Stimulated activated CD4-positive, alpha-beta T cell treated with anti-CD3 and anti-CD28 coated beads, Interleukin-1b, Interleukin-23, amount 100 ng/mL, for 24 hours (primary cell): ENCODE data around the gene KCNJ16.
"Not testable (repeated sequence)": the region's sequence is repeated elsewhere in the genome, so short reads cannot be mapped to it uniquely, and the experiment has no call there.

Experiments
- DNase-seq, 4 experiments: peaks; one replicate each; pipeline ENCODE4 v3.0.0-alpha.2; 2020; ENCODE audit warnings: low read depth in 4 of 4, low spot score in 1 of 4

Gene KCNJ16

DNA sequence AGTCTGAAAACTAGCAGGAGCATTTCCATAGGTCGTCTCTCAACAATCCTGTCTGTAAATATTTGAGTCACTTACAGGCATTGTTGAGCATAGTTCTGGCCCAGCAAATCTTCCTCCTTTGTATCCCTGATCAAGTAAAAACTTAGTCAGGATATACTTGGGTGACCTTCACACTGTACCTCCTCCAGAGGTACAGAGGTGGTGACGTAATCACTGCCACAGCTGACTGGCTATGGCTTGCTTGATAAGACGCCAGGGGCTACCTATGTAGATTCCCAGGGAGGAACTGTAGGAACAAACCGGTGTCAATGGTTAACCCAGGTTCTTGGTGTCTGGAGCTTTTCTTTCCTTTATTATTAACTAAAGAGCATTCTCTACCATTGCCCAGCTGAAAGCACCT lies at the start of gene KCNJ16:
Gene KCNJ16 (plus strand): TSS at position 270 of the 400 bp plus-strand sequence. CDS start 56,863 bp downstream, outside the sequence.
- no peak for DNase-seq

DNA sequence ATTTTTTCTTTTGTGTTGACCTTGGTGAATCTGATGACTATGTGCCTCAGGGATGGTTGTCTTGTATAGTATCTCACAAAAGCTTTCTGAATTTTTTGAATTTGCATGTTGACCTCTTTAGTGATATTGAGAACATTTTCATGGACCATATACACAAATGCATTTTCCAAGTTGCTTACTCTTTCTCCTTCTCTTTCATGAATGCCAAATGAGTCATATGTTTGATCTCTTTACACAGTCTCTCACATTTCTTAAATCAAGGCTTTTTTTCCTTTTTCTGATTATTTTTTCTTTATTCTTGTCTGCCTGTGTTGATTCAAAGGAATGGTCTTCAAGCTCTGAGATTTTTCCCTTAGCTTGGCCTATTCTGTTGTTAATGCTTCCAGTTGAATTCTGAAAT lies 46.6 kb upstream of the KCNJ16 start:
- no peak for DNase-seq

DNA sequence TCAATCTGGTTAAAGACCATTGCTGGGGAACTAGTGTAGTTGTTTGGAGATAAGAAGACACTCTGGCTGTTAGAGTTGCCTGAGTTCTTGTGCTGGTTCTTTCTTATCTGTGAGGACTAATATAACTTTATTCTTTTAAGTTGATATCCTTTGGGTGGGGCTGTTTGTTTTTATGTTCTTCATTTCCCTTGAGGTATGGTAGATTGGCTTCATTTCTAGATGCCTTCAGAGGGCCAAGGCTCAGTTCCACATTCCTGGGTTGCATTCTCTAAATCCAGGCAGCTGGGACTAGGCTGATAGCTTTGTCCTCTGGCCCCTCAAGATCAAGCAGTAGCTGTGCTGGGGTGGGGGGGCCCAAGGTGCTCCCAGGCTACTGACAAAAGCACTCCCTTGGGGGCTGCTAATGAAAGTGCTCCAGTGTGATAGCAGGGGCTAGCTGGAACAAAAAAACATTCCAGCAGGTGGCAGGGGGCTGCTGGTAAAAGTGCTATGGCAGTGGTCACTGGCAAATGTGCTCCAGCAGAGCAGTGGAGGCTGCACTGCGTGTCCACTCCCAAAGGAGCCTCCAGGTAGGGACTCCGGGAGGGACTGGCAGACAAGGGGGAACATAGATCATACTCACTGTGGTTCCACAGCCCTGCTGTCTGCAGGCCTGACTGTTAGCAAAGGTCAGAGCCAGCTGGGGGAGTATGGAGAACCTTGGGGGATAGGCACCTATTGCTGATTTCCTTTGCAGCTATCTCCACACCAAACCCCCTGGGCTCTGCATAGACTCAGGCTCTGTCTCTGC lies 45.9 kb upstream of the KCNJ16 start:
- no peak for DNase-seq

DNA sequence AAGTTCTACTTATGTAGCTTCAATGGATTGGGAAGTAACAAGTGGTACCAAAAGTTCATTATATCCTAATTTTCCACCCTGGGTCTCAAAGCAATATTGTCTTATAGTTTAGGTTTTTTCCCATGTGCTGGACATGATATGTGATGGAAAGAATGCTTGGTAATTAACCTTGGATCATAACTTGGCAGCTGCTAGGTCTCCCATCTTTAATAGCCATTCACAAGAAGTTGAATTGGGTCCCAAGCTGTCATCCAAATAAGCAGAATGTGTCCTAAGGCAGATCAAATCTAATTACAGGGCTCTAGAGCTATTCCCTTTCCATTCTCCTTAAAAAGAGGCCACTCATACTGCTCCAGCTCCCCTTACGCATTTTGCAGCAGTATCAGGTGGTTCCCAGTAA lies 44.7 kb upstream of the KCNJ16 start:
- no peak for DNase-seq

DNA sequence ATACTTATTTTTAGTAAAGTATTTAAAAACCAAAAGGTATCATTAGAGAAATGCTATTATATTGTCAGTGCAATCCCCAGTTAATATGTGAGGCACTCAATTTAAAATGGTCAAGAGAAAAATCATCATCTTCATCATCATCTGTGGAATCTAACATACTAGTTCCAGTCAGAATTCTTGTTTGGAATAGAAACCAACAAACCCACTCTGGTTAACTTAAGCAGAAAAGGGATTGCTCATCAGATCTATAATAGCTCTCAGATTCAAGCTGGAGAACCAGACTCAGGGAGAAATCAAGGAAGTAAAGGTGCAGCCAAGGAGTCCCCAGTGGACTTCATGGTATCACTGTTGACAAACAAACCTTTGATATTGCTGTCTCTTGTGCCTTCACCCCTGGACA lies 43.7 kb upstream of the KCNJ16 start:
- DNase-seq = no peak

DNA sequence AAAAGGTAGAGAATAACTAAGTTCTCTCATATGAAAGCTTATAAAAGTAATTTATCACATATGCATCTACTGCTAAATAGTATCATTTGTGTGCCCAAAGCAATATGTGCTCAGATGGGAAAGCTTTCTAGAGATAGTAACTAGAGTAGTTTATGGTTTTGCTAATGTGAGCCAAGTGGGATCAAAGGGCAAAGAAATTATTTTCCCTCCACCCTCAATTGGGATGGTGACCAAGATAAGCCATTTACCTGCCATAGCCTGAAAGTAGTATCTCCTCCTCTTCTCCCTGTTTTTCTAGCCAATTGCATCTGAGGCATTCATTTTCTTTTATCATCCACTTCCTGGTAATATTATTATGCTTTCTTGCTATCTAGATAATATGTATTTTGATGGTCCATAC lies 41.9 kb upstream of the KCNJ16 start:
- no peak for DNase-seq

DNA sequence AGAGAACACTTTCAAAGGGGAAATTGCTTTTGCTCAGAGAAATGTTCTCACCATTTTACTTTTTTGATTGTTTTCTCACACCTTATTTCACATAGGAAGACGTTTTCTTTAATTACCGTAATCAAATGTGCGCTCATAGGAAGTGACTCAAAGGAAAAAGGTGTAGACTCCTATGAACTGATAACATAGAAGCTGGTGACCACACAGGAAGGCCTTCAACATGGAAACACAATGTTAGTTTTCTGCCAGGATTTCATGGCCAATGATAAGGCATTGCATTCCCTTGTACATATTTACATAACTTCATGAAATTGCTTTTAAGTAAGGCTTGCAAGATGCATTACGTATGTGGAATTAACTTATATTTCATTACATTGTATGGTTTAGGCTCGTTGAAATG lies 40.9 kb upstream of the KCNJ16 start:
- DNase-seq = no peak

DNA sequence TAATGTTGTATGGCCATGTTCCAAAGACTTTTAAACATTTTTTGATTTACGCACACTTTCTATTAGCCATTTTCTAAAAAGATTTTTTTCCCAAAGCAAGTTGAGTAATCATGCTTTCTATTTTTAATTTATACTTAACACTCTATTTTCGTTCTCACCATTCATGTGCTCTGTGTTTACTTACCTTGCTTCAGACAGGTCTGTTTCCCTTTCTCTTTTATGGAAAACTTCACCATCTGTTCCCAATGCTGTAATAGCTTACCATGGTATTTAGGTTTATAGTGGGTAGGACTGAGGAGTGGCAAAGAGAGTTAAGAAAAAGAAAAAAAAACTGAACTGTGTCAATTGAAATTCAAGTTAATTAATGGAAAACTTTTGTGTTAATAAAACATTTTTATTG lies 37.5 kb upstream of the KCNJ16 start:
- DNase-seq = no peak

DNA sequence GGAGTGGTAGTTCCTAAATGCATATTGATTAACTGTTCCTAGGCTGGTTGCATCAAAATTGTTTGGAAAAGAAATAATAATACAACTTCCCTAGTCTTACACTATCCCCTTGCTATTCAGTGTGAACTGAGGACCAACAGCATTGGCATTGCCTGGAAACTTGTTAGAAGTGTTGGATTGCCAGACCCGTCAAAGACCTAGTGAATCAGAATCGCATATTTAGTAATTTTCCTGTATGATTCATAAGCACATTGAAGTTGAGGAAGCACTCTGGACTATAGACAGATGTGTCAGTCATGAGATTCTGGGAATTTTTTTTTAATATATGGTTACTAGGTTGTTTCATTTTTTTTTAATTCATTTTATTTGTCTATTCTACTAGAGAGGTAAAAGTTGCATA lies 34.7 kb upstream of the KCNJ16 start:
- DNase-seq = no peak

DNA sequence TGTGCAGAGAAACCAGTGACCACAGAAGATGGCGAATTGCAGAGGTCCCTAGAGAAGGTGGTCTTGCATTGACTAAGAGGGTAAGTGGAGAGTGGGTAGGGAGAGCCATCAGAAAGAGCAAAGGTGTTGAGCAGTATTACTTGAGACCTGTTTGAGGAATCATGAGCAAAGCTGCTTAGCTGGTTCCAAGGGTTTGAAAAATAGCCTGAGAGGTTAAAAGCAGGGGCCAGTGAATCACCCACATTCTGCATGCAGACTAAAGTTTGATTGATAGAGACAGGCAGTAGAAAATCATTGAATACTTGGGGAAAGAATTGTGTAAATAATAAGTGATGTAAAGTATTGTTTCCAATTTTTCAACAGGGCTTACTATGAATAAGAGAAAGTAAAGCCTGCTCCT lies 34.0 kb upstream of the KCNJ16 start:
- DNase-seq = no peak

DNA sequence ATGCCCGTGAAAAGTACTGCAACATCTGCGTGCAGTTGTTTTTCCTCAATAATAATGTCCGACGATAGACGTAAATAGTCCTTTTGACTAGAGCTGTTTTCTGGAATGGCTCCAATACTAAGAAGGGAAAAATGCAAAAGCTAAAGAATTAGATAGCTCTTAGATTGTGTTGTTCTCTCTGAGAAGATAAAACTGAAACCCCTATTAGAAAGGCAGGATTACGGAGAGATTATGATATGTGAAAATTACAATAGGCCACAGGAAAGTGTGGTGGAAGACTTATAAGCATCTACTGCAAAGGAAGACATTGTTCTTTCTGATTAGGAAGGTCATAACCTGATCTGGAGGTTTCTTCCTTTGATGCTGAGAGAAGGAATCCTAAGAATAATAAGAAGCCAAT lies 33.5 kb upstream of the KCNJ16 start:
- no peak for DNase-seq

DNA sequence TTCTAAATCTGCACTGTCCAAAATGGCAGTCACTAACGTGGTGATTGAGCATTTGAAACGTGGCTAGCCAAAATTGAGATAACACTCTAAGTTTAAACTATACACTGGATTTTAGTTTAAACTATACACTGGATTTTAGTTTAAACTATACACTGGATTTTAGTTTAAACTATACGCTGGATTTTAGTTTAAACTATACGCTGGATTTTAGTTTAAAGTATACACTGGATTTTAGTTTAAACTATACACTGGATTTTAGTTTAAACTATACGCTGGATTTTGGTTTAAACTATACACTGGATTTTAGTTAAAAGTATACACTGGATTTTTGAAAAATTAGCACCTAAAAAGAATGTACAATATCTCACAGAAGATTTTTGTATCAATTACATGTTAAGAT lies 29.2 kb upstream of the KCNJ16 start:
- not testable (repeated sequence) for DNase-seq

DNA sequence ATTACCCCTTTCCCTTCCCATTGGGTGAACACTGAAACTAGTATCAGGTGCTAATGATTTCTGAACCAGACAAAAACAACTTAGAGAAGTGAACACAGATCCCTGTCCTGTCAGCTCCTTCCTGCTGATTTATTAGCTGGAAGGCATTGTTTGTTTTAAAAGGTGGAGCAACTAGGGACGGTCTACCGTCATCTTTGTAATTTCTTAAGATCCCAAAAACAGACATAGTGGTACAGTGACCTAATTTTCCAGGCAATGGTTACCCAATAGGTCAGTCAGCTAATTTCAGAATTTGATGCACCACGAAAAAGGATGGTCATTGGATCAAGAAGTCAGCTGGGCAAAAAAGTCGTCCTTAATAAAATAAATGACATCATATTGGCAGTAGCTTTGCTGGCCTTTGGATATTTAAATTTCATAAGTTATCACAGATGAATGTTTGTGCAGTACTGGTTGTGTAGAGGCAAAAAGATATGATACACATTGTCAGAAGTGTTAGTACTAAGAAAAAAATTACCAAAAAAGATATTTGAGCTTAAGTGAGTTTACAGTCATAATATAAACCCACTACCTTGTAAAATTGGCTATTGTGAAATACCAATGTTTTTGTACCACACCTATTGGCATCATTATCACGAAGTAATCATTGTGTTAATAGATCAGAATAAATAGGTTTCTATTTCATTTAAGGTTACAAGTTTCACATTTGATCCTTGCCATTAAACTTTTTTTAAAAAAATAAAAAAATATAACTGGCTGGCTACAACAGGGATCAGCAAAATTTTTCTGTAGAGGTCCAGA lies 27.2 kb upstream of the KCNJ16 start:
- no peak for DNase-seq

DNA sequence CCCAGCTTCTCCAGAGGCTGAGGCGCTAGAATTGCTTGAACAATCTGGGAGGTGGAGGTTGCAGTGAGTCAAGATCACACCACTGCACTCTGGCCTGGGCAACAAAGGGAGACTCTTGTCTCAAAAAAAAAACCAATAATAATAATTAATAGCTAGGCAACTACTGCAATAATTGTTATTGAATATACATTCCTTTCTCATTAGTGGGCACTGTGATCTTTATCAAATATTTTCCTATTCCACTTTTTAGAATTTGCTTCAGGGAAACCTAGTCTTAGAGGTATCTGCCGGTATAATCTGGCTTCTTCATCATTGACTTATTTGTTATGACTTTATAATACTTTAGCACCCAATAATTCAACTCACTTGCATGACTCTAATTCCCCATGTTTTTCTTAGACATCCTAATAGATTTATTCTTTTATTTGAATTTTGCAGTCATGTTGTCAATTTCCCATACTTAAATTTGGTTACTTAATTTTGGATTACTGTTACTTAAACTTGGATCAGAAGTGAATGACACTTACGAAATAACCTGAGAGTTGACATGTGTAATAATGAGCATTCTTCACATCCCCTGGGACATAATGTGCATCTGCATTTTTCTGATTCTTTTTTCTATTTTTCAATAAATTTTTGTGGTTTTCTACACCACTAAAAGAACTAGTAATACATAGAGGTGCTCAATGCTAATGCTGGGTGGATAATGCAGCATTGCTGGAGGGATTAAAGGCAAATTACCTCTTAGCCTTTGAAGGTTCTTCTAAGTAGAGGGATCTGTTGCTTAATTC lies 25.0 kb upstream of the KCNJ16 start:
- DNase-seq = no peak

DNA sequence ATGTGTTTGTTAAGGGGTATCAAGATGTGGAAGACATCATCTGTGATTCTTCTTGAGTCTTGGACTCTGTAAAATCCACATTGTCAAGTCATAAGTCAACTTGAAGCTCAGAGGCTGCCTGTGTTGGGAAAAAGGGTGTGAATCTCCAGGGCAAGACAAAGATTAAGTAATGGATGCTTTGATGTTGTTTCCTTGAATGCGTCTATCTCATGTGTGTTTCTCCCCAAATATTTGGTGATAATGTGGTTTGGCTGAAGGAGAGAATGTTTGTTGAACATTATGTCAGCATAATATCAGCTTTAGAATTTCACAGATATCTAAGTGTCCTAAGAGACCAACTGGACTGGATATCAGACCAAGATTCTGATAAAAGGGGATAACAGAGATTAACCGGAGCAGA lies 24.1 kb upstream of the KCNJ16 start:
- DNase-seq = no peak

DNA sequence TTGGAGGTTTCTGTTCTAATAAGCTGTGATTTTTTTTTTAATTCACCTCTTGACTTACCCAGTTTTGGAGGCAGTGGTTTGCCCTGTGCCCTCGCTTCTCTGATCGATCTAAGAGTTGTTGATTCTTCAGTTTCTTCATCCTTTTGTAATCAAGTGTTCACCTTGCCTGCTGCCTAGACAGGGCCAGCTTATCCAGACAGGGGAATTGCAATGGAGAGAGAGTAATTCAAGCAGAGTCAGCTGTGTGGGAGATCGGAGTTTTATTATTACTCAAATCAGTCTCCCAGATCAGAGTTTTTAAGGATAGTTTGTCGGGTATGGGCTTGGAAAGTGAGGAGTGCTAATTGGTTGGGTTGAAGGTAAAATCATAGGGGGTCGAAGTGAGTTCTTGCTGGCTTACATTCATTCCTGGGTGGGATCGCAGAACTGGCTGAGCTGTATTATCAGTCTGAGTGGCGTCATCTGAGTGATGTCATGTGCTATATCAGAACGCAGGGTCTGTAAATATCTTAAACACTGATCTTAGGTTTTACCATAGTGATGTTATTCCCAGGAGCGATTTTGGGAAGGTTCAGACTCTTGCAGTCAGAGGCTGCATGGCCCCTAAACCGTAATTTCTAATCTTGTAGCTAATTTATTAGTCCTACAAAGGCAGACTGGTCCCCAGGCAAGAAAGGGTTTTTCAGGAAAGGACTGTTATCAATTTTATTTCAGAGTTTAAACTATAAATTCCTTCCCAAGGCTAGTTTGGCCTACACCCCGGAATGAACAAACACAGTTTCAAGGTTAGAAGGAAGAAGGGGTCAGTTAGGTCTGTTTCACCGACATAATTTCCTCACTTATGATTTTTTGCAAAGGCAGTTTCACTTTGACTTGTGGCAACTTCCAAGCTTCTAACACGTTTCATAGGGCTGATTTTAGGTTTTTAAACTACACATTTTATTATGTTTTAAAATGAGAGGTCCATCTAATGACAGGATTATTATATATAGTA lies 21.5 kb upstream of the KCNJ16 start:
- no peak for DNase-seq

DNA sequence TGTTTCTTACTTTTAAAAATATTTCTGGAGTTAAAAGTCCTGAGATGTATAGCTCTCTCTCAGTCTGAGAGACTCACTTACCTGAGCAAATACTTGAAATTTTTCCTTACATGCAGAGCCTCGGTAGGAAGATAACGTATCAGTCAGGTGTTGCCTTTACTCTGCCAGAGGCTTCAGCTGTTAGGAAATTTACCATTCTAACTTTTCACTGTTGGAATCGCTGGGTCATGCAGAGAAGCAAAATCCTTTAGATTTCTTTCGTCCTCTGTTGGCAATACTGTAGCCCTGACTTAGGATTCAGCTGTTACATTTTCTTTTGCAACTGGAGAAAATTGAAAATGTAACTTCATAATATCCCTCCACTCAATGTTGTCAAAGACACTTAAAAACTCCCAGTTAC lies 20.0 kb upstream of the KCNJ16 start:
- no peak for DNase-seq

DNA sequence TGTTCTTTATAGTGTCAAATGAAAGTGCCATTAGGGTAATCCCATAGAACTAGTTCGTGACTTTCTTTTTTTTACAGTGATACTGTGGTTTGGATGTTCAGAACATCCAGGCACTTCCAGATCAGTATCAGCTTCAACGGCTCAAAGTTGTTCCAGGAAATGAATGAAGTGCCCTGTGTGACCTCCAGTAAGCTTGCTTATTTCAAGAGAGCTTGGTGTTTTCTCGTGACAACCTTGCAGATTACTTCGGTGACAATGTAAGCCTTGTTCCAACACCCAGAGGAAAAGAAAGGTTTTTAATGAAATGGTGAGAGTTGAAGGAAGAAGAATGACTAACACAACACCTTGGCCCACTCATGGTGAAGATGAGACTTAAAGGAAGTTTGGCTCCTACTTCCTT lies 16.0 kb upstream of the KCNJ16 start:
- no peak for DNase-seq

DNA sequence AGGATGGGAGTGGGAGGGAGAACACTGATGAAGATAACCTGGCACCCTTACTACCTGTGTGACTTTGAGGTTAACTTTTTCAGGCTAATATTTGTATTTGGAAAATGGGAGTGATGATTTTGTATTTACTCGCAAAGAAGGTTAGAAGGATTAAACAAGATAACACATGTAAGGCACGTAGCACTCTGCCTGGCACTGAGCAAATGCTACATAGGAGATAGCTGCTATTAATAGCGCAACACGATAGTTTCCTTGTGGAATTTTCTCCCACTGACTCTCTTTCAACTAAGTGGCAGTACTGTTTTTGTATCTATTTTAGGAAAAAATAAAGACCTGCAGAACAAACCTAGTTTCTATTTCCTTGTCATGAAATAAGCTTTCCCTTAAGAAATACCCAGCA lies 15.4 kb upstream of the KCNJ16 start:
- no peak for DNase-seq

DNA sequence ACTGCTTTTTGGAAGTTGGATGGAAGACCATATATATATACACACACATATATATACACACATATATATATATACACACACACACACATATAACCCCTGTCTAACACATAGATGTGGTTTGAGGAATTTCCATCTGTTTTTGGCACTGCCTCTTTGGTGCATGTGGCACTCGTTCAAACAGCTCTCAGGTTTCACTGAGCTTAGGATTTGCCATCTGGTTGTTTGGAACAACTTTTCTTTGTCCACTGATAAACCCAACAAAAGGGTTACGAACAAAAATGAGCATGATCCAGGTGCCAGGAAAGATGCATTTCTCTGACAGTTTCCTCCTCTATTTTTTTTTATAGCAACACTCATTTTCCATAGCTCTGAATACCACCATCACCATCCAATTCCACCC lies 14.6 kb upstream of the KCNJ16 start:
- DNase-seq = no peak

DNA sequence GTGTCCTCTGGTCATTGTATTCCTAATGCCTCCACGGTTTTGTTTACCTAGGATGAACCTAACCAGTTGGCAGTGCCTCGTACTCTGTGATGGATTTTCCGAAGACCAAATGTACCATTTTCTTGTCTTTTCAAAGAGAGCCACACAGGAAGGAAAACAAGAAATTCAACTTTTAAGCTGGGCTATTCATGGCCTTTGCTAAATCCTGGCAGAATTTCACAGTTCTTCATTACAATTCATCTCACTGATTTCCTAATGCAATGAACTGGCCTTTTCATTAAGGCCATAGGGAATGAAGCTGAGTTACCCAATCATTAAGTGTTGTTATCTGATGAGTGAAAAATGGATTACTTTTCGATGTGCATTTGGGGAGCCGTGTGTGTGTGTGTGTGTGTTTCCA lies 7.9 kb upstream of the KCNJ16 start:
- DNase-seq = no peak
